AG04450 (cell line): ENCODE measurements around the gene UQCRC1. TPM values are rescaled to one million over a fixed set of nuclear protein-coding genes. Genes with fewer than 3 reads are reported as not detected.

ENCODE experiments used
- CTCF ChIA-PET: fragments of 300-600, 350-600 bp; formaldehyde crosslinking; extraction: SDS; loops from one replicate; lab custom pipeline; 2022; ENCODE audit warnings: antibody characterized with exemption, inconsistent platforms; lab: Charles Lee
- POLR2A ChIA-PET: fragments of 350-600 bp; formaldehyde crosslinking; extraction: SDS; loops from one replicate; lab custom pipeline; 2021; ENCODE audit warnings: antibody characterized with exemption, inconsistent platforms; lab: Yijun Ruan, JAX
- DNase-seq: peaks from one replicate; pipeline ENCODE4 v3.0.0-alpha.2; 2011; ENCODE audit warnings: low read depth, low spot score
- H3K27ac ChIP-seq: one replicate; pipeline ENCODE4 v1.5.1; 2012; ENCODE audit warnings: low read depth, low read length, control low read depth
- H3K27me3 ChIP-seq: one replicate; pipeline ENCODE4 v1.6.0; 2012; ENCODE audit warnings: low read length; ENCODE audit not compliant: control insufficient read depth, insufficient read depth
- H3K4me3 ChIP-seq: 2 replicates; pipeline ENCODE4 v1.5.1; 2011; ENCODE audit warnings: mild to moderate bottlenecking, low read depth, low read length, control low read depth
- H3K9me3 ChIP-seq: 2 replicates; pipeline ENCODE4 v1.5.1; 2012; ENCODE audit warnings: low read length; ENCODE audit not compliant: control insufficient read depth, insufficient read depth
- CTCF ChIP-seq: IDR thresholded peaks from 2 replicates; pipeline ENCODE4 v1.5.1; 2011; ENCODE audit warnings: low read depth, low read length, control low read depth, inconsistent platforms
- polyA plus RNA-seq: library from polyadenylated mRNA; depleted of rRNA; stranded (reverse); fragments of >200 nt; gene quantifications from 2 replicates; pipeline ENCODE4 v1.2.3, GENCODE V29; 2011

UQCRC1 gene
- polyA plus RNA-seq, 1 experiment, result 379 TPM

- Histone ChIP-seq H3K9me3 (no peaks in the 10 kb centered on the region), H3K27me3 (no peaks in the 10 kb centered on the region), H3K27ac (no peak overlapping the region), H3K4me3 (no peak overlapping the region)
- no peak for TF ChIP-seq CTCF
- DNase-seq, result no peak
- ChIA-PET POLR2A (no interaction called here), CTCF (no interaction called here)
These were observed 27.6 kb downstream of the UQCRC1 start for GRCh38 chr3:48581621-48582481.

GRCh38 chr3:48576647-48577046 is 32.8 kb downstream of the UQCRC1 start:
- DNase-seq, result no peak
- ChIA-PET POLR2A (no interaction called here), CTCF (interaction anchor here (0.9 kb wide), 1 partner anchor 18 kb away, joined by 3 read pairs; no protein-coding TSS in a partner anchor)
- no peak overlapping the region for H3K4me3 ChIP-seq
- H3K9me3 ChIP-seq, result no peaks in the 10 kb centered on the region
- H3K27ac ChIP-seq, result no peak overlapping the region
- TF ChIP-seq CTCF, result no peak
- no peaks in the 10 kb centered on the region for H3K27me3 ChIP-seq

- ChIA-PET POLR2A (interaction anchor here (0.6 kb wide), 1 partner anchor 15 kb away, joined by 4 read pairs; no protein-coding TSS in a partner anchor), CTCF (no interaction called here)
- no peak overlapping the region for H3K4me3 ChIP-seq
- H3K27ac ChIP-seq, result no peak overlapping the region
- DNase-seq, result no peak
- H3K27me3 ChIP-seq, result no peaks in the 10 kb centered on the region
- TF ChIP-seq CTCF, result no peak
- no peaks in the 10 kb centered on the region for H3K9me3 ChIP-seq
These were observed 34.1 kb downstream of the UQCRC1 start for GRCh38 chr3:48575366-48575765.

GRCh38 chr3:48573973-48574585 is 35.4 kb downstream of the UQCRC1 start:
- TF ChIP-seq CTCF, result no peak
- Histone ChIP-seq H3K27ac (no peak overlapping the region), H3K4me3 (no peak overlapping the region), H3K27me3 (no peaks in the 10 kb centered on the region), H3K9me3 (no peaks in the 10 kb centered on the region)
- ChIA-PET CTCF (no interaction called here), POLR2A (no interaction called here)
- DNase-seq, result no peak

GRCh38 chr3:48572517-48572916 is 36.9 kb downstream of the UQCRC1 start:
- DNase-seq, result no peak
- POLR2A ChIA-PET, result interaction anchor here (0.7 to 0.8 kb wide), 2 partner anchors 8 to 11 kb away, joined by 3 to 4 read pairs; no protein-coding TSS in a partner anchor
- Histone ChIP-seq H3K9me3 (no peaks in the 10 kb centered on the region), H3K27ac (no peak overlapping the region), H3K27me3 (no peaks in the 10 kb centered on the region), H3K4me3 (no peak overlapping the region)
- no peak for TF ChIP-seq CTCF
- CTCF ChIA-PET, result no interaction called here
